DMS114 treated with DMSO at 0.1 percent for 48 hours (cell line): ENCODE data around the gene NPY1R.

Experiments used
- DNase-seq: peaks from one replicate; lab custom pipeline; 2025; ENCODE audit not compliant: unreplicated experiment; lab: John Stamatoyannopoulos, UW

The NPY1R gene

GRCh38 chr4:163280703-163281519, 51.5 kb downstream of the NPY1R start:
- no peak for DNase-seq

- DNase-seq: no peak
Observed at GRCh38 chr4:163279713-163280112, 52.7 kb downstream of the NPY1R start.

GRCh38 chr4:163274861-163275260, 57.5 kb downstream of the NPY1R start:
- DNase-seq: no peak
